Measurements from ENCODE around the gene CACNA1D.

The CACNA1D gene

GRCh38 chr3:53834429-53835095 lies 340.2 kb downstream of the CACNA1D start:
- Histone ChIP-seq H3K9me3 (ENCODE audit: insufficient read depth, low read length) (no peaks in the 10 kb centered on the region), H3K27ac (ENCODE audit: low read length) (no peak overlapping the region), H3K4me3 (ENCODE audit: low read length) (no peak overlapping the region), H3K27me3 (ENCODE audit: low read depth, low read length) (no peaks in the 10 kb centered on the region), H4K20me1 (ENCODE audit: insufficient read depth, low read length) (no peaks in the 10 kb centered on the region), H2AFZ (ENCODE audit: low read depth, low read length) (no peak overlapping the region), H3K4me1 (ENCODE audit: low read length) (no peaks in the 10 kb centered on the region), H3K79me2 (ENCODE audit: low read length) (no peaks in the 10 kb centered on the region), H3K9ac (ENCODE audit: low read length) (no peak overlapping the region), H3K36me3 (replicated peaks; ENCODE audit: low read depth, low read length) (no peaks in the 10 kb centered on the region), H3K4me2 (ENCODE audit: low read length) (no peak overlapping the region)
- TF ChIP-seq EZH2phosphoT487 (IDR thresholded peaks at IDR 0.05; ENCODE audit: low read depth): no peak
- no peak for TF ChIP-seq CTCF (IDR thresholded peaks at IDR 0.05; ENCODE audit: low read depth, low read length)

- H3K79me2 ChIP-seq (ENCODE audit: low read length): no peaks in the 10 kb centered on the region
- no peaks in the 10 kb centered on the region for H3K9me3 ChIP-seq (ENCODE audit: insufficient read depth, low read length)
- H3K4me1 ChIP-seq (ENCODE audit: low read length): no peaks in the 10 kb centered on the region
- no peak overlapping the region for H3K4me2 ChIP-seq (ENCODE audit: low read length)
- no peak for TF ChIP-seq EZH2phosphoT487 (IDR thresholded peaks at IDR 0.05; ENCODE audit: low read depth)
- TF ChIP-seq CTCF (IDR thresholded peaks at IDR 0.05; ENCODE audit: low read depth, low read length): no peak
- H4K20me1 ChIP-seq (ENCODE audit: insufficient read depth, low read length): no peaks in the 10 kb centered on the region
- no peak overlapping the region for H2AFZ ChIP-seq (ENCODE audit: low read depth, low read length)
- no peak overlapping the region for H3K9ac ChIP-seq (ENCODE audit: low read length)
- no peaks in the 10 kb centered on the region for H3K36me3 ChIP-seq (replicated peaks; ENCODE audit: low read depth, low read length)
- no peak overlapping the region for H3K4me3 ChIP-seq (ENCODE audit: low read length)
- no peaks in the 10 kb centered on the region for H3K27me3 ChIP-seq (ENCODE audit: low read depth, low read length)
- H3K27ac ChIP-seq (ENCODE audit: low read length): no peak overlapping the region
These were observed 340.8 kb downstream of the CACNA1D start for GRCh38 chr3:53835257-53835656.

GRCh38 chr3:53836084-53836872 lies 341.9 kb downstream of the CACNA1D start:
- no peaks in the 10 kb centered on the region for H3K27me3 ChIP-seq (ENCODE audit: low read depth, low read length)
- no peak overlapping the region for H3K4me3 ChIP-seq (ENCODE audit: low read length)
- H3K36me3 ChIP-seq (replicated peaks; ENCODE audit: low read depth, low read length): no peaks in the 10 kb centered on the region
- no peaks in the 10 kb centered on the region for H3K79me2 ChIP-seq (ENCODE audit: low read length)
- no peaks in the 10 kb centered on the region for H4K20me1 ChIP-seq (ENCODE audit: insufficient read depth, low read length)
- H3K27ac ChIP-seq (ENCODE audit: low read length): no peak overlapping the region
- no peak overlapping the region for H3K9ac ChIP-seq (ENCODE audit: low read length)
- no peaks in the 10 kb centered on the region for H3K9me3 ChIP-seq (ENCODE audit: insufficient read depth, low read length)
- H3K4me1 ChIP-seq (ENCODE audit: low read length): no peaks in the 10 kb centered on the region
- no peak overlapping the region for H2AFZ ChIP-seq (ENCODE audit: low read depth, low read length)
- no peak overlapping the region for H3K4me2 ChIP-seq (ENCODE audit: low read length)
- no peak for TF ChIP-seq EZH2phosphoT487 (IDR thresholded peaks at IDR 0.05; ENCODE audit: low read depth)
- TF ChIP-seq CTCF (IDR thresholded peaks at IDR 0.05; ENCODE audit: low read depth, low read length): no peak

- no peaks in the 10 kb centered on the region for H3K36me3 ChIP-seq (replicated peaks; ENCODE audit: low read depth, low read length)
- no peak overlapping the region for H3K27ac ChIP-seq (ENCODE audit: low read length)
- H2AFZ ChIP-seq (ENCODE audit: low read depth, low read length): no peak overlapping the region
- H3K4me2 ChIP-seq (ENCODE audit: low read length): no peak overlapping the region
- H3K4me3 ChIP-seq (ENCODE audit: low read length): no peak overlapping the region
- TF ChIP-seq CTCF (IDR thresholded peaks at IDR 0.05; ENCODE audit: low read depth, low read length) (no peak), EZH2phosphoT487 (IDR thresholded peaks at IDR 0.05; ENCODE audit: low read depth) (no peak)
- H3K9me3 ChIP-seq (ENCODE audit: insufficient read depth, low read length): no peaks in the 10 kb centered on the region
- H3K9ac ChIP-seq (ENCODE audit: low read length): no peak overlapping the region
- no peaks in the 10 kb centered on the region for H3K79me2 ChIP-seq (ENCODE audit: low read length)
- H3K27me3 ChIP-seq (ENCODE audit: low read depth, low read length): no peaks in the 10 kb centered on the region
- H3K4me1 ChIP-seq (ENCODE audit: low read length): no peaks in the 10 kb centered on the region
- H4K20me1 ChIP-seq (ENCODE audit: insufficient read depth, low read length): no peaks in the 10 kb centered on the region
These were observed 342.9 kb downstream of the CACNA1D start for GRCh38 chr3:53837331-53837730.

All from OCI-LY3 (cell line).